Thyroid gland (tissue), 4 donors: ENCODE measurements around the gene PGK1. TPM values are rescaled to one million over a fixed set of nuclear protein-coding genes. Genes with fewer than 3 reads are reported as not detected.
A peak's percentile ranks its signal among the peaks of the same experiment; 100 is the strongest.
"Not testable (repeated sequence)": the region's sequence is repeated elsewhere in the genome, so short reads cannot be mapped to it uniquely, and the experiment has no call there.

Source experiments
- DNase-seq, 2 donors: peaks; one replicate each; pipeline ENCODE4 v3.0.0-alpha.2; 2019
- H3K27ac ChIP-seq, 3 donors: fragments of 200-600 bp; sonication (generic); 1 replicate in 2 of 3; 2 replicates in 1 of 3; pipeline ENCODE4 v1.5.1; 2016 to 2019; ENCODE audit warnings: mild to moderate bottlenecking in 1 of 3, moderate library complexity in 1 of 3
- H3K27me3 ChIP-seq: fragments of 200-600 bp; sonication (generic); one replicate; pipeline ENCODE4 v1.5.1; 2019
- H3K36me3 ChIP-seq, 2 donors: fragments of 200-600 bp; sonication (generic); one replicate each; pipeline ENCODE4 v1.5.1; 2016 to 2019
- H3K4me1 ChIP-seq, 2 donors: fragments of 200-600 bp; sonication (generic); one replicate each; pipeline ENCODE4 v1.5.1; 2017 to 2019
- H3K4me3 ChIP-seq, 3 donors: fragments of 200-600 bp; sonication (generic); replicated peaks in 1 of 3; 1 replicate in 2 of 3; 2 replicates in 1 of 3; pipeline ENCODE4 v1.5.1; 2016; ENCODE audit warnings: mild to moderate bottlenecking in 1 of 3
- H3K9me3 ChIP-seq: fragments of 200-600 bp; sonication (generic); one replicate; pipeline ENCODE4 v1.5.1; 2017
- POLR2A ChIP-seq, 2 donors: fragments of 450-650 bp; IDR thresholded peaks; one replicate each; pipeline ENCODE4 v1.6.1; 2017; ENCODE audit warnings: antibody characterized with exemption in 2 of 2, mild to moderate bottlenecking in 2 of 2, moderate library complexity in 1 of 2
- WGBS, 2 donors: methylation state at CpG; one replicate each; pipeline ENCODE4 v1.1.5; 2017; 5-methylcytosine and 5-hydroxymethylcytosine counted together
- intact Hi-C: fragments of 100-400 bp; cut with DNase I; formaldehyde crosslinking; loops from one replicate; pipeline ENCODE4 v1.15.1; 2023
- total RNA-seq, 4 donors: library from RNA; depleted of rRNA; stranded (reverse); fragments of >200 nt; gene quantifications; one replicate each; pipeline ENCODE4 v1.2.3, GENCODE V29; 2016
- TF ChIP-seq, protein P1 (sequence below), 6 experiments: fragments of 200-600 bp in 3 of 6; fragments of 450-650 bp in 3 of 6; sonication (generic) in 3 of 6; IDR thresholded peaks; one replicate each; pipeline ENCODE4 v1.5.1; 2016 to 2019; ENCODE audit warnings: antibody characterized with exemption in 6 of 6, mild to moderate bottlenecking in 2 of 6, inconsistent platforms in 1 of 6, moderate library complexity in 1 of 6

PGK1 gene
- total RNA-seq, 4 donors from 2014 or later = 110 to 252 (median 197) TPM

DNA sequence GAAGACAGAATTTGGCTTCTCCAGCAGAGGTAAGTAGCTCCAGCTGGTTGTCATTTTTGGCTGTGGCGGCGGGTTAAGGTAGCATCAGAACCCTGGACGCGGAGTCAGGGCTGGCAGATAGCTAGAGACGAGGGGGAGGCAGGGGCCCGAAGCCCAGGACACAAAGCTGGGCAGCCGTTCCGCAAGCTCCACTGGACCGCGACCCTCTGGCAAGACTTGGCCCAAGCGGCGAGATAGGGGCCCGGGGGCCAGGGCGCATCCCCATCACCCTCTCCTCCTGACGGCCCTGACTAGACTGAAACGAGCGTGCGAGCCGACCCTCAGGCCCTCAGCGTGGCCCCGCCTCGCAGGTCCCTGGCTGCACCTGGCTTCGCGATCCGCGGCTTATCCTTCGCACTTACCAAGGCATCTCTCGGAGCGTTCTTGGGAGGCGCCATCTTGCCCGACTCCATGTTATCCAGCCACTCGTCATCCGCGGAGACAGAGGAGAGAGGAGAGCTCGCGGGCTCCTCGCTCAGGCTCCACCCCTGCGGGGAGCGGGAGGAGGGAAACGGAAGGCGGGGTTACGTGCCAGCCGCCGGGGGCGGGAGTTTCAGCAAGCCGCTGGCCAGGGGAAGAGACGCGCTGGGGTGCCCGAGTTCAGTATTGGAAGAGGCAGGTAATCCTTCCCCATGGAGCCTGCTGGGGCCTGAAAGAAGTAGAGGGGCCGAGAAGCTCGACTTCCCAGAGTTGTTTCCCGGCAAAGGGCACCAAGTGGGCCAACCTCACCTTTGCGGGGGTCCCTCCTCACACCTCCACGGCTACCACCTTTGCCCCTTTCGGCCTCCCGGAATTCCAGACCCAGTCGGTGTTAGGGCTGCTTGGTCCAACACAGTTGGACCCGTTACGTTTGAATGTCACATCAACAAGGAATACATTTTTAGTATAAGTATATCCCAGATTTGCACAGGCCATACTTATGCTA is 35.4 kb downstream of the PGK1 start, which contains the start of gene TAF9B:
Gene TAF9B (minus strand): TSS at position 491 of the 964 bp plus-strand sequence. CDS start 39 bp downstream, at position 452.
- Histone ChIP-seq H3K27me3 (no peaks in the 10 kb centered on the region), H3K4me3 (peak within 1 kb of the TSS in 2 of 3 donors; percentile 51 to 55), H3K4me1 (no peaks in the 10 kb centered on the region), H3K9me3 (no peaks in the 10 kb centered on the region), H3K36me3 (no peaks in the 10 kb centered on the region), H3K27ac (peak within 1 kb of the TSS; percentile 52 to 75 (median 68))
- DNase-seq = peak; percentile 81 to 87
- intact Hi-C loops = no loop called here
- WGBS, 2 donors = 7 to 8% methylated on average over 24 to 36 of the region's 59 CpGs
- TF ChIP-seq POLR2A (IDR thresholded peaks at IDR 0.05) = peak in 1 of 2 donors; percentile 74
- TF ChIP-seq, protein P1, sequence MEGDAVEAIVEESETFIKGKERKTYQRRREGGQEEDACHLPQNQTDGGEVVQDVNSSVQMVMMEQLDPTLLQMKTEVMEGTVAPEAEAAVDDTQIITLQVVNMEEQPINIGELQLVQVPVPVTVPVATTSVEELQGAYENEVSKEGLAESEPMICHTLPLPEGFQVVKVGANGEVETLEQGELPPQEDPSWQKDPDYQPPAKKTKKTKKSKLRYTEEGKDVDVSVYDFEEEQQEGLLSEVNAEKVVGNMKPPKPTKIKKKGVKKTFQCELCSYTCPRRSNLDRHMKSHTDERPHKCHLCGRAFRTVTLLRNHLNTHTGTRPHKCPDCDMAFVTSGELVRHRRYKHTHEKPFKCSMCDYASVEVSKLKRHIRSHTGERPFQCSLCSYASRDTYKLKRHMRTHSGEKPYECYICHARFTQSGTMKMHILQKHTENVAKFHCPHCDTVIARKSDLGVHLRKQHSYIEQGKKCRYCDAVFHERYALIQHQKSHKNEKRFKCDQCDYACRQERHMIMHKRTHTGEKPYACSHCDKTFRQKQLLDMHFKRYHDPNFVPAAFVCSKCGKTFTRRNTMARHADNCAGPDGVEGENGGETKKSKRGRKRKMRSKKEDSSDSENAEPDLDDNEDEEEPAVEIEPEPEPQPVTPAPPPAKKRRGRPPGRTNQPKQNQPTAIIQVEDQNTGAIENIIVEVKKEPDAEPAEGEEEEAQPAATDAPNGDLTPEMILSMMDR (IDR thresholded peaks at IDR 0.05) = no peak

DNA sequence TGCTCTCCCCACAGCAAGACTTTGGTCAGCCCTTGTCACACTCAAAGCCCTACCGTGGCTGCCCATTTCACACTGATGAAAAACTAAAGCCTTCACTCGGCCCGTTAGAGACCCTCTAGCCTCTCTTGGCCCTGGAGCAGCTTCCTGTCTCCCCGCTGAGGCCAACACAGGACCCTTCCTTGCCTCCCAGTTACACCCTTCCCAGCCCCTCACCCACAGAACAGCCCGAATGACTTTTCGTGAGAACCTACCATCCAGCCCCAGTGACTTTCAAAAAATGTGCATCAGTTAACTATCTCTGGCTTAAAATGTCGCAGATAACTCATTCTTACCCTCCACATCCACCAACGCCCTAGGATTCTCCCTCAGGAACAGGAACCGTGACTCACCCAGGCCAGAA is 36.2 kb downstream of the PGK1 start:
- WGBS, 2 donors = 91 to 94% methylated on average over 7 to 9 of the region's 9 CpGs
- no peak overlapping the region for H3K27ac ChIP-seq
- no peaks in the 10 kb centered on the region for H3K36me3 ChIP-seq
- H3K4me1 ChIP-seq = no peaks in the 10 kb centered on the region
- TF ChIP-seq, protein P1 (IDR thresholded peaks at IDR 0.05) = no peak
- TF ChIP-seq POLR2A (IDR thresholded peaks at IDR 0.05) = no peak
- no peak overlapping the region for H3K4me3 ChIP-seq
- no peak for DNase-seq
- H3K9me3 ChIP-seq = no peaks in the 10 kb centered on the region
- H3K27me3 ChIP-seq = no peaks in the 10 kb centered on the region
- intact Hi-C loops = no loop called here

DNA sequence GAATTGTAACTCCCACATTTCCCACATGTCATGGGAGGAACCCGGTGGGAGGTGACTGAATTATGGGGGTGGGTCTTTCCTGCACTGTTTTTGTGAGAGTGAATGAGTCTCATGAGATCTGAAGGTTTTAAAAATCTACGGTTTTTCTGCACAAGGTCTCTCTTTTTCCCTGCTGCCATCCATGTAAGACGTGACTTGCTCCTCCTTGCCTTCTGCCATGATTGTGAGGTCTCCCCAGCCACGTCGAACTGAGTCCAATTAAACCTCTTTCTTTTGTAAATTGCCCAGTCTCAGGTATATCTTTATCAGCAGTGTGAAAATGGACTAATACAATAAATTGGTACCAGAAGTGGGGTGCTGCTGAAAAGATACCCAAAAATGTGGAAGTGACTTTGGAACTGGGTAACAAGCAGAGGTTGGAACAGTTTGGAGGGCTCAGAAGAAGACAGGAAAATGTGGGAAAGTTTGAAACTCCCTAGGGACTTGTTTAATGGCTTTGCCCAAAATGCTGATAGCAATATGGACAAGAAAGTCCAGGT is 43.0 kb downstream of the PGK1 start:
- H3K9me3 ChIP-seq, H3K4me3 ChIP-seq, H3K27me3 ChIP-seq, H3K4me1 ChIP-seq, intact Hi-C loops, H3K27ac ChIP-seq, H3K36me3 ChIP-seq, DNase-seq: not testable (repeated sequence)
- WGBS, 2 donors = 92 to 97% methylated on average over 5 of the region's 5 CpGs

GRCh38 chrX:78157373-78157772 is 53.3 kb downstream of the PGK1 start:
- H3K9me3 ChIP-seq, DNase-seq, H3K4me1 ChIP-seq, H3K27me3 ChIP-seq, intact Hi-C loops, H3K27ac ChIP-seq, H3K4me3 ChIP-seq, H3K36me3 ChIP-seq: not testable (repeated sequence)
- 80 to 100% methylated on average over 1 to 2 of the region's 2 CpGs for WGBS, 2 donors

GRCh38 chrX:78157846-78158245 is 53.8 kb downstream of the PGK1 start:
- H3K27me3 ChIP-seq, H3K4me1 ChIP-seq, H3K9me3 ChIP-seq, H3K4me3 ChIP-seq, DNase-seq, H3K36me3 ChIP-seq, H3K27ac ChIP-seq, intact Hi-C loops: not testable (repeated sequence)
- 91 to 93% methylated on average over 9 of the region's 10 CpGs for WGBS, 2 donors

DNA sequence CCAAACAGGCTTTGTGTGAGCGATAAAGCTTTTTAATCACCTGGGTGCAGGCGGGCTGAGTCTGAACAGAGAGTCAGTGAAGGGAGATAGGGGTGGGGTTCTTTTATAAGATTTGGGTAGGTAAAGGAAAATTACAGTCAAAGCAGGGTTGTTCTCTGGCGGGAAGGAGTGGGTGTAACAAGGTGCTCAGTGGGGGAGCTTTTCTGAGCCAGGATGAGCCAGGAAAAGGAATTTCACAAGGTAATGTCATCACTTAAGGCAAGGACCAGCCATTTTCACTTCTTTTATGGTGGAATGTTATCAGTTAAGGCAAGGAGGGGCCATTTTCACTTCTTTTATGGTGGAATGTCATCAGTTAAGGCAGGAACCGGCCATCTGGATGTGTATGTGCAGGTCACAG is 56.7 kb downstream of the PGK1 start:
- H3K36me3 ChIP-seq, H3K27ac ChIP-seq, intact Hi-C loops, H3K9me3 ChIP-seq, H3K27me3 ChIP-seq, H3K4me1 ChIP-seq, H3K4me3 ChIP-seq, DNase-seq: not testable (repeated sequence)
- WGBS, 2 donors = 87 to 88% methylated on average over 4 of the region's 4 CpGs

- intact Hi-C loops, H3K27me3 ChIP-seq, H3K4me1 ChIP-seq, H3K4me3 ChIP-seq, H3K9me3 ChIP-seq, H3K36me3 ChIP-seq, DNase-seq, H3K27ac ChIP-seq: not testable (repeated sequence)
- 96 to 100% methylated on average over 3 to 4 of the region's 4 CpGs for WGBS, 2 donors
These were observed 59.1 kb downstream of the PGK1 start for GRCh38 chrX:78163175-78163574.
